CD4-positive, alpha-beta memory T cell (primary cell): ENCODE results near the gene RANBP3. TPM values are rescaled to one million over a fixed set of nuclear protein-coding genes. Genes with fewer than 3 reads are reported as not detected.

Source experiments
- CTCF ChIA-PET: fragments of 350-600 bp; sonication (Branson Sonifier 250); formaldehyde crosslinking; loops from one replicate; lab custom pipeline; 2021; ENCODE audit warnings: inconsistent platforms; ENCODE audit not compliant: partially characterized antibody; lab: Charles Lee
- POLR2A ChIA-PET: fragments of 350-600 bp; sonication (Branson Sonifier 250); formaldehyde crosslinking; loops from one replicate; lab custom pipeline; 2021; ENCODE audit not compliant: partially characterized antibody; lab: Charles Lee
- DNase-seq, 5 donors: peaks; one replicate each; pipeline versions ENCODE4 v3.0.0 to v3.0.0-alpha.2; 2020 to 2022; ENCODE audit warnings: mixed read lengths in 1 of 5
- H3K27ac ChIP-seq: one replicate; pipeline ENCODE4 v1.7.0; 2013; ENCODE audit warnings: low read depth, low read length
- H3K27me3 ChIP-seq: 2 replicates; pipeline ENCODE4 v1.7.0; 2013; ENCODE audit warnings: mild to moderate bottlenecking, low read length, moderate library complexity; ENCODE audit not compliant: insufficient read depth
- H3K36me3 ChIP-seq: 2 replicates; pipeline ENCODE4 v1.7.0; 2013; ENCODE audit warnings: mild to moderate bottlenecking, low read length, moderate library complexity; ENCODE audit not compliant: insufficient read depth
- H3K4me1 ChIP-seq: 2 replicates; pipeline ENCODE4 v1.7.0; 2013; ENCODE audit warnings: mild to moderate bottlenecking, low read length, moderate library complexity; ENCODE audit not compliant: insufficient read depth
- H3K4me3 ChIP-seq, 2 donors: one replicate each; pipeline ENCODE4 v1.7.0; 2013; ENCODE audit warnings: low read length in 2 of 2, mild to moderate bottlenecking in 1 of 2
- H3K9me3 ChIP-seq, 2 donors: one replicate each; pipeline ENCODE4 v1.7.0; 2013; ENCODE audit warnings: low read length in 2 of 2, control low read depth in 1 of 2; ENCODE audit not compliant: control insufficient read depth in 1 of 2
- H3K27ac Mint-ChIP-seq, 7 donors: one replicate each; pipeline ENCODE4 v1.8.0; 2020 to 2021; ENCODE audit warnings: mixed read lengths in 7 of 7, mild to moderate bottlenecking in 6 of 7, inconsistent platforms in 3 of 7, moderate library complexity in 3 of 7
- H3K27me3 Mint-ChIP-seq, 2 donors: one replicate each; pipeline ENCODE4 v1.8.0; 2020 to 2021; ENCODE audit warnings: mixed read lengths in 2 of 2
- H3K36me3 Mint-ChIP-seq, 2 donors: one replicate each; pipeline ENCODE4 v1.8.0; 2020 to 2021; ENCODE audit warnings: mixed read lengths in 2 of 2, inconsistent platforms in 1 of 2, mild to moderate bottlenecking in 1 of 2
- H3K4me1 Mint-ChIP-seq, 4 donors: one replicate each; pipeline ENCODE4 v1.8.0; 2020 to 2021; ENCODE audit warnings: mixed read lengths in 4 of 4, mild to moderate bottlenecking in 1 of 4
- H3K4me3 Mint-ChIP-seq, 8 donors: one replicate each; pipeline ENCODE4 v1.8.0; 2020 to 2021; ENCODE audit warnings: mixed read lengths in 8 of 8, mild to moderate bottlenecking in 7 of 8, moderate library complexity in 6 of 8, inconsistent platforms in 3 of 8
- H3K9me3 Mint-ChIP-seq, 8 donors: one replicate each; pipeline ENCODE4 v1.8.0; 2020 to 2021; ENCODE audit warnings: mixed read lengths in 8 of 8, mild to moderate bottlenecking in 5 of 8, inconsistent platforms in 3 of 8, moderate library complexity in 1 of 8
- intact Hi-C: fragments of 100-400 bp; cut with micrococcal nuclease; formaldehyde crosslinking; loops from one replicate; pipeline ENCODE4 v1.15.1; 2023
- polyA plus RNA-seq, 2 donors: library from polyadenylated mRNA; unstranded; fragments of 300-500 nt; fragmentation: Illumina TruSeq; gene quantifications; one replicate each; pipeline ENCODE4 v1.2.3, GENCODE V29; 2021
- total RNA-seq, 2 experiments: library from RNA; stranded (reverse); gene quantifications; one replicate each; pipeline ENCODE4 v1.2.3, GENCODE V29; 2021

Gene RANBP3
- total and polyA plus RNA-seq, 4 experiments from 2014 or later, result 3.4 to 94.9 (median 47.9) TPM

- CTCF ChIA-PET, result interaction anchor here (0.8 to 3.5 kb wide), 23 partner anchors 9 to 229 kb away, joined by 3 to 51 read pairs (median 6); partner anchors contain the start of genes NDUFA11 and NRTN
Measured at GRCh38 chr19:6021878-6022569, 44.1 kb upstream of the RANBP3 start.

DNA sequence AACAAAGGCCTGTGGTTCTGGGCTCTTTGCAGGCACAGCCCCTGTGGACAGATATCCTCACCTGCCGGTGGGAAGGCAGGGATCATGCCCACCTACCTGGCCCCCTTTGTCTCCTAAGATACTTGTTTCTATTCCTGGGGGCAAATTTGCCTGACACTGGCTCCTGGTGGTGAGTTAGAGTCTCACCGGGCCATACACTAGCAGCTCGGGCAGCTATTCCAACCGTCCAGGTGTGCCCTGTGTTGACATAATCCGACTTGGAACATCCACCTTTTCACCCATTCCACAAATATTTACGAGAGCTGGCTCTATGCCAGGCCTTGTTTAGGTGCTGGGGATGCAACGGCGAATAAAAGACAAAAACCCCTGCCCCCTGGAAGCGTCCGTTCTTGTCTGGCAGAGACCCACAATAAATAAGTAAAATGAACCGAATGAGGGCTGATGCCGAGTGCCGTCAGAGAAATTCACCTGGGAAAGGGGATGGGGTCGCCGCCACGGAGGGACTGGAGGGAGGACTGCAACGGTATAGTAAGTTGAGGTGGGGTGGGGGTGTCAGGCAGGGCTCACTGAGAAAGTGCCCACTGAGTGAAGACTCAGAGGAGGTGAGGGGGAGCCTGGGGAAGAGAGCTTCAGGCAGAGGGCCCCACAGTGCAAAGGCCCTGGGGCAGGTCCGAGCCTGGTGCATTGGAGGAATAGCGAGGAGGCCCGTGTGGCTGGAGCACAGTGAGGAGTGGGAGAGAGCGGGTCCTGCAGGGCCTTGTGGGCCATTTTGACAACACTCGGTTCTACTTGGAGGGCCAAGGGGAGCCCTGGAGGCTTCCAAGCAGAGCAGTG, 43.2 kb upstream of the RANBP3 start:
- intact Hi-C loops, result no loop called here
- Histone ChIP-seq H3K36me3 (no peaks in the 10 kb centered on the region), H3K4me3 (no peak overlapping the region), H3K9me3 (no peaks in the 10 kb centered on the region), H3K27ac (no peak overlapping the region), H3K27me3 (no peaks in the 10 kb centered on the region), H3K4me1 (peaks cover 4% of the 10 kb centered on the region)
- Mint-ChIP-seq H3K4me3 (no peak overlapping the region), H3K9me3 (no peaks in the 10 kb centered on the region), H3K4me1 (peaks cover 0 to 7% (median under 1%) of the 10 kb centered on the region in 4 donors), H3K36me3 (peaks cover 0 to 1% of the 10 kb centered on the region in 2 donors), H3K27ac (no peak overlapping the region), H3K27me3 (peaks cover 0 to 2% of the 10 kb centered on the region in 2 donors)
- ChIA-PET POLR2A (no interaction called here), CTCF (interaction anchor here (0.9 to 3.5 kb wide), 12 partner anchors 8 to 217 kb away, joined by 3 to 51 read pairs (median 8); partner anchors contain the start of genes NDUFA11 and NRTN)
- no peak for DNase-seq

More at GRCh38 chr19:6021878-6022569, 44.1 kb upstream of the RANBP3 start:
- H3K27me3 Mint-ChIP-seq, result peaks cover 0 to 2% of the 10 kb centered on the region in 2 donors
- H3K27ac Mint-ChIP-seq, result peak overlapping the region in 1 of 7 donors; percentile 57
- Histone ChIP-seq H3K27ac (no peak overlapping the region), H3K27me3 (no peaks in the 10 kb centered on the region), H3K4me3 (no peak overlapping the region), H3K36me3 (no peaks in the 10 kb centered on the region), H3K9me3 (no peaks in the 10 kb centered on the region), H3K4me1 (peaks cover 4% of the 10 kb centered on the region)
- POLR2A ChIA-PET, result interaction anchor here (0.5 to 0.8 kb wide), 3 partner anchors 51 to 231 kb away, joined by 3 to 4 read pairs (median 3); partner anchors contain the start of gene DUS3L
- DNase-seq, result peak; percentile 64 to 78 (median 73)
- peaks cover 0 to 7% (median under 1%) of the 10 kb centered on the region in 4 donors for H3K4me1 Mint-ChIP-seq
- H3K36me3 Mint-ChIP-seq, result peaks cover 0 to 9% of the 10 kb centered on the region in 2 donors
- intact Hi-C loops, result loop anchor here (1.0 kb wide), 2 partner anchors 35 to 54 kb away; no protein-coding TSS in a partner anchor
- H3K9me3 Mint-ChIP-seq, result no peaks in the 10 kb centered on the region
- H3K4me3 Mint-ChIP-seq, result no peak overlapping the region

- Mint-ChIP-seq H3K27ac (no peak overlapping the region), H3K9me3 (no peaks in the 10 kb centered on the region), H3K36me3 (no peaks in the 10 kb centered on the region), H3K27me3 (peaks cover 0 to 2% of the 10 kb centered on the region in 2 donors), H3K4me1 (peaks cover 0 to 7% (median under 1%) of the 10 kb centered on the region in 4 donors), H3K4me3 (no peak overlapping the region)
- no peak for DNase-seq
- peaks cover 4% of the 10 kb centered on the region for H3K4me1 ChIP-seq
- H3K4me3 ChIP-seq, result no peak overlapping the region
- no peak overlapping the region for H3K27ac ChIP-seq
- no peaks in the 10 kb centered on the region for H3K27me3 ChIP-seq
- intact Hi-C loops, result no loop called here
- H3K36me3 ChIP-seq, result no peaks in the 10 kb centered on the region
- ChIA-PET POLR2A (no interaction called here), CTCF (interaction anchor here (3.4 to 3.5 kb wide), 2 partner anchors 36 to 53 kb away, joined by 18 to 32 read pairs; no protein-coding TSS in a partner anchor)
- no peaks in the 10 kb centered on the region for H3K9me3 ChIP-seq
Measured at GRCh38 chr19:6020166-6020882, 42.4 kb upstream of the RANBP3 start.

- intact Hi-C loops, result no loop called here
- no peak for DNase-seq
- Histone ChIP-seq H3K9me3 (no peaks in the 10 kb centered on the region), H3K27me3 (no peaks in the 10 kb centered on the region), H3K27ac (no peak overlapping the region), H3K4me3 (no peak overlapping the region), H3K36me3 (no peaks in the 10 kb centered on the region), H3K4me1 (peaks cover 4% of the 10 kb centered on the region)
- Mint-ChIP-seq H3K9me3 (no peaks in the 10 kb centered on the region), H3K27ac (no peak overlapping the region), H3K4me1 (peaks cover 0 to 7% (median under 1%) of the 10 kb centered on the region in 4 donors), H3K27me3 (peaks cover 0 to 2% of the 10 kb centered on the region in 2 donors), H3K36me3 (no peaks in the 10 kb centered on the region), H3K4me3 (no peak overlapping the region)
- ChIA-PET POLR2A (no interaction called here), CTCF (interaction anchor here (0.6 to 1.0 kb wide), 3 partner anchors 16 to 51 kb away, joined by 3 read pairs; no protein-coding TSS in a partner anchor)
Measured at GRCh38 chr19:6018786-6019185, 40.8 kb upstream of the RANBP3 start.

DNA sequence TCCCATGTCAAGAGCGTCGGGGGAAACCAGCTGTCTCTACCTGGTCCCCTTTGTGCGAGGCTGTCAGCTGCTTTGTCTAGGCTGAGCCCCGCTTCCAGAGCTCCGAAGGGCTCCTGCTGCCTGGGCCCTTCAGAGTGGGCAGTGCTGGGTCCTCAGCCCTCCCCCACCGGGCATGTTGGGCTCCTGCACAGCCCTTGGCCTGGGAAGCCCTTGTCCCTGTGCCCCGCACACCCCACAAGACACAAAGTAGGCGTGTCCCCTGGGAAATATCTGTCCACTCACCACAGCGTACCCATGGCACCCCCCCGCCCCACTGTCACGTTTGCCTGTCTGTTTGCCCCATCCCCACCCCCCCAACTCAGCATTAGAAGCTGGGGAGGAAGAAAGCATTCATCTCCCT, 39.6 kb upstream of the RANBP3 start:
- Mint-ChIP-seq H3K36me3 (no peaks in the 10 kb centered on the region), H3K4me1 (peaks cover 0 to 7% (median 0%) of the 10 kb centered on the region in 4 donors), H3K27me3 (peaks cover 0 to 2% of the 10 kb centered on the region in 2 donors), H3K27ac (no peak overlapping the region), H3K9me3 (no peaks in the 10 kb centered on the region), H3K4me3 (no peak overlapping the region)
- H3K27me3 ChIP-seq, result no peaks in the 10 kb centered on the region
- intact Hi-C loops, result no loop called here
- H3K4me1 ChIP-seq, result peaks cover 4% of the 10 kb centered on the region
- no peaks in the 10 kb centered on the region for H3K9me3 ChIP-seq
- POLR2A ChIA-PET, result no interaction called here
- DNase-seq, result no peak
- no peak overlapping the region for H3K27ac ChIP-seq
- H3K4me3 ChIP-seq, result no peak overlapping the region
- CTCF ChIA-PET, result interaction anchor here (1.4 kb wide), 1 partner anchor 30 kb away, joined by 4 read pairs; no protein-coding TSS in a partner anchor
- no peaks in the 10 kb centered on the region for H3K36me3 ChIP-seq

- no peaks in the 10 kb centered on the region for H3K4me1 Mint-ChIP-seq
- CTCF ChIA-PET, result interaction anchor here (1.4 kb wide), 1 partner anchor 29 kb away, joined by 4 read pairs; no protein-coding TSS in a partner anchor
- intact Hi-C loops, result no loop called here
Measured at GRCh38 chr19:6015841-6016545, 38.1 kb upstream of the RANBP3 start.

More at GRCh38 chr19:6015841-6016545, 38.1 kb upstream of the RANBP3 start:
- no peaks in the 10 kb centered on the region for H3K27me3 Mint-ChIP-seq
- H3K27ac Mint-ChIP-seq, result no peak overlapping the region
- Histone ChIP-seq H3K4me1 (no peaks in the 10 kb centered on the region), H3K4me3 (no peak overlapping the region), H3K27ac (no peak overlapping the region), H3K27me3 (no peaks in the 10 kb centered on the region), H3K9me3 (no peaks in the 10 kb centered on the region), H3K36me3 (no peaks in the 10 kb centered on the region)
- H3K36me3 Mint-ChIP-seq, result no peaks in the 10 kb centered on the region
- POLR2A ChIA-PET, result no interaction called here
- H3K4me3 Mint-ChIP-seq, result no peak overlapping the region
- H3K9me3 Mint-ChIP-seq, result no peaks in the 10 kb centered on the region
- DNase-seq, result no peak
